ENCODE data around the gene SLC40A1. TPM values are rescaled to one million over a fixed set of nuclear protein-coding genes. Genes with fewer than 3 reads are reported as not detected.

Gene SLC40A1
- total and polyA plus RNA-seq, 10 of the 15 experiments (the other 5 are each of a cell fraction or from before 2014, with no cell fraction given) = 0.01 to 0.38 (median 0.08) TPM; not detected in 7

- WGBS (ENCODE audit: insufficient coverage, insufficient replicate concordance, low lambda C conversion rate, missing lambda C conversion rate) = 0% methylated on average over 1 of the region's 1 CpG
- intact Hi-C loops (cut with micrococcal nuclease; ENCODE audit: unreplicated experiment) = no loop called here
- TF ChIP-seq SPI1 (IDR thresholded peaks at IDR 0.05; ENCODE audit: borderline replicate concordance, insufficient read depth, low read depth, low read length) (no peak), ATF3 (IDR thresholded peaks at IDR 0.05; ENCODE audit: borderline replicate concordance, extremely low read depth, low read depth, low read length) (no peak), ZNF622 (IDR thresholded peaks at IDR 0.05) (no peak), IRF3 (IDR thresholded peaks at IDR 0.05) (no peak), CHD1 (IDR thresholded peaks at IDR 0.05; ENCODE audit: low read depth, low read length) (no peak), ZNF217 (IDR thresholded peaks at IDR 0.05) (no peak), ZBTB40 (IDR thresholded peaks at IDR 0.05; ENCODE audit: borderline replicate concordance) (no peak)
- no TSS peak for BruUV-seq (replicated peaks)
- no peak overlapping the region for H3K9ac ChIP-seq (ENCODE audit: control insufficient read depth, insufficient read depth, low read length)
- H3K4me2 ChIP-seq (ENCODE audit: control insufficient read depth, insufficient read depth) = no peak overlapping the region
- SMC1A ChIA-PET (ENCODE audit: uncharacterized antibody, unreplicated experiment) = no interaction called here
- H3K27ac ChIP-seq (ENCODE audit: control insufficient read depth, insufficient read depth) = no peak overlapping the region
- POLR2A ChIA-PET = no interaction called here
- H3K4me3 ChIP-seq = no peak overlapping the region
- in situ Hi-C loops (cut with MboI) = no loop called here
- H4K20me1 ChIP-seq (ENCODE audit: control insufficient read depth, insufficient read depth) = no peaks in the 10 kb centered on the region
- RAD21 ChIA-PET (ENCODE audit: unreplicated experiment) = no interaction called here
- DNase-seq (ENCODE audit: low read depth, low spot score) (no peak), ATAC-seq (no peak), FAIRE-seq (no peak)
- H2AFZ ChIP-seq (ENCODE audit: control insufficient read depth, low read depth, low read length) = no peak overlapping the region
- no peaks in the 10 kb centered on the region for H3K4me1 ChIP-seq (ENCODE audit: control insufficient read depth, insufficient read depth, low read length)
- H3K79me2 ChIP-seq (ENCODE audit: control insufficient read depth, insufficient read depth, low read length) = no peaks in the 10 kb centered on the region
- no peaks in the 10 kb centered on the region for H3K27me3 ChIP-seq (replicated peaks in 1 of 2; ENCODE audit: control insufficient read depth in 2 of 2, insufficient read depth in 2 of 2, low read length in 1 of 2)
- no peaks in the 10 kb centered on the region for H3K36me3 ChIP-seq (ENCODE audit: control insufficient read depth in 2 of 2, insufficient read depth in 2 of 2, low read length in 1 of 2)
- H3K9me3 ChIP-seq (replicated peaks; ENCODE audit: control insufficient read depth, insufficient read depth, low read length) = no peaks in the 10 kb centered on the region
- CTCF ChIA-PET = interaction anchor here (0.5 kb wide), 1 partner anchor 24 kb away, joined by 3 read pairs; no protein-coding TSS in a partner anchor
Observed at GRCh38 chr2:189543367-189543766, 37.2 kb downstream of the SLC40A1 start.

All from GM12878 (cell line).